ENCODE data around the gene STRIP2.

GRCh38 chr7:129466796-129467195 is 32.6 kb downstream of the STRIP2 start:
- no peak for TF ChIP-seq RARB (CRISPR knock-in tag; IDR thresholded peaks at IDR 0.05)
- no peak for TF ChIP-seq ARNTL (CRISPR knock-in tag; IDR thresholded peaks at IDR 0.05; ENCODE audit: borderline replicate concordance, low read depth)
- no peak for TF ChIP-seq ZFP3 (CRISPR knock-in tag; IDR thresholded peaks at IDR 0.05)
- no peak for TF ChIP-seq POU6F1 (CRISPR knock-in tag; IDR thresholded peaks at IDR 0.05; ENCODE audit: borderline replicate concordance, low read depth)
- no peak for TF ChIP-seq ZFP30 (CRISPR knock-in tag; IDR thresholded peaks at IDR 0.05)
- TF ChIP-seq SNAI2 (CRISPR knock-in tag; IDR thresholded peaks at IDR 0.05): no peak
